RPMI7951 (cell line): Measurements from ENCODE around the gene AP2A2. TPM values are rescaled to one million over a fixed set of nuclear protein-coding genes. Genes with fewer than 3 reads are reported as not detected.

Experiments
- DNase-seq: peaks from one replicate; pipeline ENCODE4 v3.0.0-alpha.2; 2012; ENCODE audit warnings: low read depth
- total RNA-seq: library from RNA; depleted of rRNA; stranded (reverse); fragments of >200 nt; shearing (Covaris generic); gene quantifications from 2 replicates; pipeline ENCODE4 v1.2.3, GENCODE V29; 2014; rRNA removed

Gene AP2A2
- total RNA-seq, 1 experiment from 2014 or later, result 28.4 TPM

GRCh38 chr11:1055990-1056771 is 130.5 kb downstream of the AP2A2 start:
- DNase-seq, result no peak

GRCh38 chr11:1057806-1058205 is 132.1 kb downstream of the AP2A2 start:
- DNase-seq, result no peak

GRCh38 chr11:1059759-1060158 is 134.1 kb downstream of the AP2A2 start:
- DNase-seq, result no peak

- no peak for DNase-seq
Measured at GRCh38 chr11:1060410-1060809, 134.7 kb downstream of the AP2A2 start.

GRCh38 chr11:1060852-1061616 is 135.4 kb downstream of the AP2A2 start:
- DNase-seq, result peak; percentile 77

Other genes with a start within 250 kb of the AP2A2 start
- gene DEAF1, start 230.6 kb upstream of the AP2A2 start, total RNA-seq, result 15.4 and 23.8 TPM in 2 replicates
- gene TMEM80, start 230.1 kb upstream of the AP2A2 start, total RNA-seq, result 15.6 and 18.6 TPM in 2 replicates
- 3.4 and 5.7 TPM in 2 replicates for gene EPS8L2, start 219.6 kb upstream of the AP2A2 start, total RNA-seq
- 166 and 168 TPM in 2 replicates for gene TALDO1, start 178.4 kb upstream of the AP2A2 start, total RNA-seq
- gene GATD1, start 148.4 kb upstream of the AP2A2 start, total RNA-seq, result 19.8 and 23.5 TPM in 2 replicates
- gene CEND1, start 135.8 kb upstream of the AP2A2 start, total RNA-seq, result 0.12 TPM in 1 of 2 replicates, not detected in the other
- gene SLC25A22, start 127.6 kb upstream of the AP2A2 start, total RNA-seq, result 9.5 and 12.7 TPM in 2 replicates
- gene PIDD1, start 120.6 kb upstream of the AP2A2 start, total RNA-seq, result 4.9 and 5.4 TPM in 2 replicates
- gene RPLP2, start 115.9 kb upstream of the AP2A2 start, total RNA-seq, result 886 and 920 TPM in 2 replicates
- 9.4 and 10.5 TPM in 2 replicates for gene PNPLA2, start 107.0 kb upstream of the AP2A2 start, total RNA-seq
- 1.8 and 2.5 TPM in 2 replicates for gene CRACR2B, start 98.0 kb upstream of the AP2A2 start, total RNA-seq
- 302 and 421 TPM in 2 replicates for gene CD151, start 92.9 kb upstream of the AP2A2 start, total RNA-seq
- gene POLR2L, start 83.3 kb upstream of the AP2A2 start, total RNA-seq, result 167 and 183 TPM in 2 replicates
- gene TSPAN4, start 83.0 kb upstream of the AP2A2 start, total RNA-seq, result 95.2 and 137 TPM in 2 replicates
- gene CHID1, start 15.1 kb upstream of the AP2A2 start, total RNA-seq, result 41.2 and 43.3 TPM in 2 replicates
- gene MUC6, start 110.8 kb downstream of the AP2A2 start, total RNA-seq, result under 0.01 and 0.10 TPM in 2 replicates
- not detected in 2 replicates for gene MUC2, start 149.0 kb downstream of the AP2A2 start, total RNA-seq
- gene MUC5AC, start 232.1 kb downstream of the AP2A2 start, total RNA-seq, result not detected in 2 replicates